ENCODE results near the gene SPTBN1.

DNA sequence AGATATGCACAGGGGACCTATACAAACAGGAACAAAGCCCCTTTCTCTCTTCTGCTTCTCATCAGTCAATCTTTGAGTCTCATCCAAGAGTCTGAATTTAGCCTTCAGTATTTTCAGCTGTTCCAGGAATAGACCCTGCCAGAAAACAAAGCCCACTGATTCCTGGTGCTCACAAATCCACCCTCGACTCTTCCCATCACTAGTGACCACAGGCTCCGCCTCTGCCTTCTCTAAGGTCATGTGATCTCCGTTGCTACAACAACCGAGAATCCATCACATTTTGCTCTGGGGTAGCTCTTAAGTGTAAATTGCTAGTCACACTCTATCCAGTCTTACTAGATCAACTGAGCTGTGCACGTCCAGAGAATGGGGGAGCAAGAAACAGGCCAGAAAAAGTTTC, 46.4 kb upstream of the SPTBN1 start:
- TF ChIP-seq CTCF (IDR thresholded peaks at IDR 0.05) (no peak), POLR2A (IDR thresholded peaks at IDR 0.05) (no peak), POLR2AphosphoS5 (IDR thresholded peaks at IDR 0.05) (no peak)

All from stomach (tissue), 4 donors.